GM12878 (cell line): ENCODE measurements around the gene TRAF2. TPM values are rescaled to one million over a fixed set of nuclear protein-coding genes. Genes with fewer than 3 reads are reported as not detected.

Source experiments
- CBX5 ChIP-seq: sonication (generic); IDR thresholded peaks from 2 replicates; pipeline ENCODE4 v1.6.1; 2016; ENCODE audit warnings: low read depth, moderate library complexity, mild to moderate bottlenecking, inconsistent platforms
- CREM ChIP-seq: IDR thresholded peaks from 2 replicates; pipeline ENCODE4 v1.6.1; 2014; ENCODE audit warnings: antibody characterized with exemption, low read depth
- EP300 ChIP-seq, 2 experiments: fragments of 150-350 bp in 1 of 2; IDR thresholded peaks; 2 replicates each; pipeline ENCODE4 v1.6.1; 2011 to 2012; ENCODE audit warnings: low read depth in 2 of 2, low read length in 2 of 2, borderline replicate concordance in 1 of 2, improper control_type of control experiment in 1 of 2, inconsistent platforms in 1 of 2; ENCODE audit not compliant: control insufficient read depth in 1 of 2
- MAX ChIP-seq: IDR thresholded peaks from 2 replicates; pipeline ENCODE4 v1.6.1; 2012; ENCODE audit warnings: low read depth, low read length, improper control_type of control experiment
- MEF2A ChIP-seq: IDR thresholded peaks from 2 replicates; pipeline ENCODE4 v1.6.1; 2011; ENCODE audit warnings: low read depth, mild to moderate bottlenecking, low read length, moderate library complexity; ENCODE audit not compliant: insufficient read depth
- POLR2AphosphoS2 ChIP-seq: IDR thresholded peaks from 2 replicates; pipeline ENCODE4 v1.6.1; 2011; ENCODE audit warnings: low read depth, mild to moderate bottlenecking, low read length, improper control_type of control experiment, moderate library complexity
- RAD21 ChIP-seq: IDR thresholded peaks from 2 replicates; pipeline ENCODE4 v1.6.1; 2011; ENCODE audit warnings: mild to moderate bottlenecking, low read depth, low read length, moderate library complexity; ENCODE audit not compliant: insufficient read depth
- RFX5 ChIP-seq: IDR thresholded peaks from 2 replicates; pipeline ENCODE4 v1.6.1; 2011; ENCODE audit warnings: low read depth, low read length, improper control_type of control experiment
- STAT1 ChIP-seq: fragments of 450-650 bp; conservative IDR thresholded peaks from 2 replicates; pipeline ENCODE4 v1.6.1; 2014; ENCODE audit warnings: antibody characterized with exemption, mild to moderate bottlenecking
- TCF12 ChIP-seq: IDR thresholded peaks from 2 replicates; pipeline ENCODE4 v1.6.1; 2011; ENCODE audit warnings: low read depth, mild to moderate bottlenecking, low read length
- YBX1 ChIP-seq: fragments of 450-650 bp; IDR thresholded peaks from 2 replicates; pipeline ENCODE4 v1.6.1; 2016; ENCODE audit warnings: antibody characterized with exemption
- polyA plus RNA-seq, 11 experiments: library from polyadenylated mRNA; depleted of rRNA in 4 of 11; unstranded in 6 of 11; stranded (reverse) in 5 of 11; fragments of >200 nt; fragmentation: Nextera tagmentation in 4 of 11; fragmentation: Illumina TruSeq in 1 of 11; extraction: Ambion mirVana in 4 of 11; extraction: Trizol in 1 of 11; gene quantifications; 1 replicate in 1 of 11; 2 replicates in 10 of 11; pipeline versions ENCODE4 v1.2.1 to v1.2.3, GENCODE V29; 2011 to 2016; ENCODE audit warnings: inconsistent platforms in 2 of 11, missing spikeins in 2 of 11, low read depth in 1 of 11
- total RNA-seq, 4 experiments: library from RNA; depleted of rRNA in 3 of 4; stranded (reverse); fragments of >200 nt in 3 of 4; fragmentation: Illumina TruSeq in 1 of 4; extraction: Trizol in 1 of 4; gene quantifications; 2 replicates each; pipeline versions ENCODE4 v1.2.1 to v1.2.3, GENCODE V29; 2013 to 2021
- TF ChIP-seq, protein P1 (sequence below): IDR thresholded peaks from 2 replicates; pipeline ENCODE4 v1.6.1; 2012; ENCODE audit warnings: low read depth, low read length, improper control_type of control experiment

TRAF2 gene
- total and polyA plus RNA-seq, 10 of the 15 experiments (the other 5 are each of a cell fraction or from before 2014, with no cell fraction given): 0.34 to 39.5 (median 18.7) TPM

DNA sequence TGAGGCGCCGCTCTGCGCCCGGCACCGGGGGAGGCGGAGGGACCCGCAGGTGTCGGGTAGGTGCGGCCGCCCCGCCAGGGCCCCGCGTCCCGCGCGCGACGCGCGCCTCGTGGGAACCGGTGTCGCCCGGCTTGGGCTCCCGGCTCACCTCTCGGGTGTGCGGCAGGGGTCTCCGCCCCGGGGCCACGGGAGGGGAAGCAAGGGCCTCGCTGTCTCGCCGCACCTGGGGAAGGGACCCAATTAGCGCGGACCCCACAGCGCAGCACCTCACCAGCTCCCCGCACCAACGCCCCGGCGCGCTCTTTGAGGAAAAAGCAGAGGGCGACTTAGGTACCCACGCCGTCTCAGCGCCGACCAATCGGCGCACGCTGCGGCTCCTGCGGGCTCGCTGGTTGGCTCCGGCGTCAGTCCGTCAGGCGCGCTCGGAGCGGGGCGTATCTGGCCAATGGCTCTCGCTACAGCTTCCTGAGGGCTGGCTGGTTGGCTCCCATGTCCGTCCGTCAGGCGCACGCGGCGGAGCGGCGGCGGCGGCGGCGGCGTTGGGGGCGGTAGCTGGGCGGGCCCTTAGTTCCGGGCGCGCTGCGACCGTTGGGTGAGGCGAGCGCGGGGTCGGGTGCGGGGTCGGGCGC, at the start of gene TRAF2 (continued):
- TF ChIP-seq RAD21 (no peak), EP300 (IDR thresholded peaks at IDR 0.05; ENCODE audit: borderline replicate concordance in 1 of 2, control insufficient read depth in 1 of 2, low read depth in 2 of 2, low read length in 2 of 2) (no peak), MEF2A (no peak), RFX5 (peak; percentile 58; the same call in 1 of the 2 replicates), TCF12 (no peak), POLR2AphosphoS2 (peak; percentile 77), CREM (peak; percentile 77), MAX (peak; percentile 68), YBX1 (no peak), CBX5 (no peak), STAT1 (no peak)
- TF ChIP-seq, protein P1, sequence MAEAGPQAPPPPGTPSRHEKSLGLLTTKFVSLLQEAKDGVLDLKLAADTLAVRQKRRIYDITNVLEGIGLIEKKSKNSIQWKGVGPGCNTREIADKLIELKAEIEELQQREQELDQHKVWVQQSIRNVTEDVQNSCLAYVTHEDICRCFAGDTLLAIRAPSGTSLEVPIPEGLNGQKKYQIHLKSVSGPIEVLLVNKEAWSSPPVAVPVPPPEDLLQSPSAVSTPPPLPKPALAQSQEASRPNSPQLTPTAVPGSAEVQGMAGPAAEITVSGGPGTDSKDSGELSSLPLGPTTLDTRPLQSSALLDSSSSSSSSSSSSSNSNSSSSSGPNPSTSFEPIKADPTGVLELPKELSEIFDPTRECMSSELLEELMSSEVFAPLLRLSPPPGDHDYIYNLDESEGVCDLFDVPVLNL: peak; percentile 47; the same call in 1 of the 2 replicates
